Uterus (tissue), 4 donors: ENCODE data around the gene METAP1D. TPM values are rescaled to one million over a fixed set of nuclear protein-coding genes. Genes with fewer than 3 reads are reported as not detected.

ENCODE experiments used
- DNase-seq, 2 donors: peaks; one replicate each; pipeline ENCODE4 v3.0.0-alpha.2; 2019 to 2020
- H3K27ac ChIP-seq, 2 donors: fragments of 200-600 bp; sonication (generic); 1 replicate in 1 of 2; 2 replicates in 1 of 2; pipeline ENCODE4 v1.5.1; 2016 to 2018
- H3K27me3 ChIP-seq, 2 donors: fragments of 200-600 bp; sonication (generic); one replicate each; pipeline ENCODE4 v1.5.1; 2018 to 2019; ENCODE audit warnings: control low read depth in 1 of 2
- H3K36me3 ChIP-seq, 2 donors: fragments of 200-600 bp; sonication (generic); one replicate each; pipeline ENCODE4 v1.5.1; 2019; ENCODE audit warnings: control low read depth in 1 of 2
- H3K4me1 ChIP-seq, 2 donors: fragments of 200-600 bp; sonication (generic); one replicate each; pipeline ENCODE4 v1.5.1; 2018 to 2019; ENCODE audit warnings: control low read depth in 1 of 2
- H3K4me3 ChIP-seq, 2 donors: fragments of 200-600 bp; sonication (generic); 1 replicate in 1 of 2; 2 replicates in 1 of 2; pipeline ENCODE4 v1.5.1; 2018 to 2019; ENCODE audit warnings: mild to moderate bottlenecking in 1 of 2
- H3K9me3 ChIP-seq, 2 donors: fragments of 200-600 bp; sonication (generic); one replicate each; pipeline ENCODE4 v1.5.1; 2019; ENCODE audit warnings: control low read depth in 1 of 2
- POLR2A ChIP-seq, 2 donors: fragments of 450-650 bp; IDR thresholded peaks; one replicate each; pipeline ENCODE4 v1.6.1; 2016; ENCODE audit warnings: antibody characterized with exemption in 2 of 2, mild to moderate bottlenecking in 1 of 2, moderate library complexity in 1 of 2
- intact Hi-C: fragments of 100-400 bp; cut with DNase I; formaldehyde crosslinking; loops from one replicate; pipeline ENCODE4 v1.15.1; 2023; ENCODE audit warnings: low total_unique reads
- total RNA-seq, 4 donors: library from RNA; depleted of rRNA in 3 of 4; stranded (reverse); fragments of >200 nt in 3 of 4; gene quantifications; one replicate each; pipeline versions ENCODE4 v1.1.0 to v1.2.4, GENCODE V29; 2014 to 2023
- TF ChIP-seq, protein P1 (sequence below), 4 experiments: fragments of 200-600 bp in 2 of 4; fragments of 450-650 bp in 2 of 4; sonication (generic) in 2 of 4; IDR thresholded peaks; one replicate each; pipeline ENCODE4 v1.5.1; 2016 to 2019; ENCODE audit warnings: antibody characterized with exemption in 4 of 4, mild to moderate bottlenecking in 2 of 4, moderate library complexity in 1 of 4
- donor health status: DM: yes; HTN: yes; CAD: no.

Gene METAP1D
- total RNA-seq, 4 donors from 2014 or later = 7.9 to 38.2 (median 15.8) TPM

GRCh38 chr2:172084395-172084644 is 84.6 kb downstream of the METAP1D start:
- H3K4me1 ChIP-seq = peaks cover 3 to 14% of the 10 kb centered on the region in 2 donors
- no peak overlapping the region for H3K27ac ChIP-seq
- H3K36me3 ChIP-seq = no peaks in the 10 kb centered on the region
- TF ChIP-seq POLR2A (IDR thresholded peaks at IDR 0.05) = no peak
- TF ChIP-seq, protein P1, sequence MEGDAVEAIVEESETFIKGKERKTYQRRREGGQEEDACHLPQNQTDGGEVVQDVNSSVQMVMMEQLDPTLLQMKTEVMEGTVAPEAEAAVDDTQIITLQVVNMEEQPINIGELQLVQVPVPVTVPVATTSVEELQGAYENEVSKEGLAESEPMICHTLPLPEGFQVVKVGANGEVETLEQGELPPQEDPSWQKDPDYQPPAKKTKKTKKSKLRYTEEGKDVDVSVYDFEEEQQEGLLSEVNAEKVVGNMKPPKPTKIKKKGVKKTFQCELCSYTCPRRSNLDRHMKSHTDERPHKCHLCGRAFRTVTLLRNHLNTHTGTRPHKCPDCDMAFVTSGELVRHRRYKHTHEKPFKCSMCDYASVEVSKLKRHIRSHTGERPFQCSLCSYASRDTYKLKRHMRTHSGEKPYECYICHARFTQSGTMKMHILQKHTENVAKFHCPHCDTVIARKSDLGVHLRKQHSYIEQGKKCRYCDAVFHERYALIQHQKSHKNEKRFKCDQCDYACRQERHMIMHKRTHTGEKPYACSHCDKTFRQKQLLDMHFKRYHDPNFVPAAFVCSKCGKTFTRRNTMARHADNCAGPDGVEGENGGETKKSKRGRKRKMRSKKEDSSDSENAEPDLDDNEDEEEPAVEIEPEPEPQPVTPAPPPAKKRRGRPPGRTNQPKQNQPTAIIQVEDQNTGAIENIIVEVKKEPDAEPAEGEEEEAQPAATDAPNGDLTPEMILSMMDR (IDR thresholded peaks at IDR 0.05) = no peak
- no peaks in the 10 kb centered on the region for H3K9me3 ChIP-seq
- intact Hi-C loops = no loop called here
- no peak overlapping the region for H3K4me3 ChIP-seq
- H3K27me3 ChIP-seq = peaks cover 59 to 86% of the 10 kb centered on the region in 2 donors
- no peak for DNase-seq

DNA sequence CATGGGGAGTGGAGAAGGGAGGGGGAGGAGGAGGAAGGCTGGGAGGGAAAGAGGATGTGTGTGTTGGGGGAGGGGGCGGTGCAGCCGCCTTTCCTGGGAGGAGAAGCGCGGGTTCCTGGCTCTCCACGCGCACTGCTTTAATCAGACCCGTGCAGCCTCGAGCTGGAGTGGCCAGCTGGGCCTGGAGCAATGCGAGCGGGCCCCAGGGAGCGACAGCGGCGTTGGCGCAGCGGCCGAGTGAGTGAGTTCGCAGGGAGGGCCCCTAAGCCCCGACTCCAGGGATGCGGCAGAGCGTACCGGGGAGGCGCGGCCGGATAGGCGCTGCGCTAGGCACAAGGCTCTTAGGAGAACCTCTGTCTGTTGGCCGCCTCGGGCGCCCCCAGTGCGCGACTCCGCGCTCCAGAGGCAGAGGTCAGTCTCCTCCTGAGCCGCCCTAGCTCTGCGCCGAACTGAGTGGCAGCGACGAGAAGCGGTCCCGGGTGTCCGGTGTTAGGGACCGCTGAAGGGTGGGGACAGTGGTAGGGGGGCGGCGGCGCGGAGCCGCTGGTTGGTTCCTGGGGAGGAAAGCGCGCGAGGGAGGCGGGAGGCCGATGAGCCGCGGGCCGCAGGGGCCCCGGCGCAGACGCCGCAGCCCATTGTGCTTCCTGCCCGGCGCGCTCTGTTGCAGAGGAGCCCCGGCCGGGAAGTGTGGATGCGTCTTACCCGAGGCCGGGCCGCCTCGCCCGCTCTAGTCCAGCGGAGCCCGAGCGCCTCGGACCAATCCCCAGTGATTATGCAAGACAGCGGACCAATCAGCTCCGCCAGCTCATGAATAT is 85.1 kb downstream of the METAP1D start:
- Histone ChIP-seq H3K9me3 (no peaks in the 10 kb centered on the region), H3K4me1 (peaks cover 3 to 14% of the 10 kb centered on the region in 2 donors), H3K4me3 (peak overlapping the region in 1 of 2 donors; percentile 26), H3K27me3 (peaks cover 64 to 92% of the 10 kb centered on the region in 2 donors), H3K36me3 (no peaks in the 10 kb centered on the region), H3K27ac (no peak overlapping the region)
- intact Hi-C loops = no loop called here
- no peak for TF ChIP-seq POLR2A (IDR thresholded peaks at IDR 0.05)
- TF ChIP-seq, protein P1 (IDR thresholded peaks at IDR 0.05) = no peak
- peak; percentile 53 to 60 for DNase-seq

DNA sequence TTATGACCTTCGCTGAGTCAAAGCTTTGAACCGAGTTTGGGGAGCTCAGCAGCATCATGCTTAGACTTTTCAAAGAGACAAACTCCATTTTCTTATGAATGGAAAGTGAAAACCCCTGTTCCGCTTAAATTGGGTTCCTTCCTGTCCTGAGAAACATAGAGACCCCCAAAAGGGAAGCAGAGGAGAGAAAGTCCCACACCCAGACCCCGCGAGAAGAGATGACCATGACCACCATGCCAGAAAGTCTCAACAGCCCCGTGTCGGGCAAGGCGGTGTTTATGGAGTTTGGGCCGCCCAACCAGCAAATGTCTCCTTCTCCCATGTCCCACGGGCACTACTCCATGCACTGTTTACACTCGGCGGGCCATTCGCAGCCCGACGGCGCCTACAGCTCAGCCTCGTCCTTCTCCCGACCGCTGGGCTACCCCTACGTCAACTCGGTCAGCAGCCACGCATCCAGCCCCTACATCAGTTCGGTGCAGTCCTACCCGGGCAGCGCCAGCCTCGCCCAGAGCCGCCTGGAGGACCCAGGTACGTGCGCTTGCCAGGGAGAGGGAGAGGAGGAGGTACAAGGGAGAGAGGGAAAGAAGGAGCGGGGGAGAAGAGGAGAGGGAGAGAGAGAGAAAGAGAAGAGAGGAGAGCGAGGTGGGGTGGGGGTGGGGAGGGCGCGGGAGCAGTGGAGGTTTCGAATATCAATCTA is 85.9 kb downstream of the METAP1D start, which contains the start of gene DLX1:
TSS of gene DLX1 (plus strand) at position 48 of the 700 bp plus-strand sequence. CDS start at position 219, 171 bp downstream.
- no peaks in the 10 kb centered on the region for H3K9me3 ChIP-seq
- H3K36me3 ChIP-seq = no peaks in the 10 kb centered on the region
- peaks cover 3 to 14% of the 10 kb centered on the region in 2 donors for H3K4me1 ChIP-seq
- TF ChIP-seq POLR2A (IDR thresholded peaks at IDR 0.05) = no peak
- TF ChIP-seq, protein P1 (IDR thresholded peaks at IDR 0.05) = no peak
- peaks cover 70 to 96% of the 10 kb centered on the region in 2 donors for H3K27me3 ChIP-seq
- DNase-seq = no peak
- H3K27ac ChIP-seq = no peak within 1 kb of the TSS
- peak within 1 kb of the TSS in 1 of 2 donors; percentile 26 for H3K4me3 ChIP-seq
- intact Hi-C loops = no loop called here

GRCh38 chr2:172086241-172087206 is 86.8 kb downstream of the METAP1D start:
- no peak for TF ChIP-seq POLR2A (IDR thresholded peaks at IDR 0.05)
- TF ChIP-seq, protein P1 (IDR thresholded peaks at IDR 0.05) = no peak
- Histone ChIP-seq H3K27ac (no peak overlapping the region), H3K4me3 (no peak overlapping the region), H3K9me3 (no peaks in the 10 kb centered on the region), H3K27me3 (peaks cover 71 to 96% of the 10 kb centered on the region in 2 donors), H3K36me3 (no peaks in the 10 kb centered on the region), H3K4me1 (peaks cover 3 to 14% of the 10 kb centered on the region in 2 donors)
- no peak for DNase-seq
- intact Hi-C loops = no loop called here
